Kidney (tissue), 14 donors: Measurements from ENCODE around the gene LINGO1. TPM values are rescaled to one million over a fixed set of nuclear protein-coding genes. Genes with fewer than 3 reads are reported as not detected.

Experiments used
- DNase-seq, 5 donors: peaks; one replicate each; pipeline ENCODE4 v3.0.0-alpha.2; 2013 to 2020
- FAIRE-seq: peaks from 2 replicates; lab custom pipeline; 2012; peaks lifted over from hg19 to GRCh38; lab: Jason Lieb, UNC
- H3K27ac ChIP-seq, 2 donors: one replicate each; pipeline ENCODE4 v1.7.0; 2013; ENCODE audit warnings: low read depth in 2 of 2, low read length in 2 of 2, inconsistent platforms in 1 of 2
- H3K27me3 ChIP-seq: one replicate; pipeline ENCODE4 v1.7.1; 2013; ENCODE audit warnings: low read length, inconsistent platforms; ENCODE audit not compliant: control insufficient read depth, insufficient read depth
- H3K36me3 ChIP-seq, 3 donors: one replicate each; pipeline versions ENCODE4 v1.7.0 to v1.7.1; 2013; ENCODE audit warnings: low read length in 3 of 3, control low read depth in 1 of 3, inconsistent platforms in 1 of 3; ENCODE audit not compliant: insufficient read depth in 3 of 3, control insufficient read depth in 2 of 3
- H3K4me1 ChIP-seq, 3 donors: one replicate each; pipeline versions ENCODE4 v1.7.0 to v1.7.1; 2013; ENCODE audit warnings: low read length in 3 of 3, inconsistent platforms in 1 of 3, low read depth in 1 of 3; ENCODE audit not compliant: control insufficient read depth in 2 of 3, insufficient read depth in 2 of 3
- H3K4me3 ChIP-seq, 3 donors: one replicate each; pipeline versions ENCODE4 v1.7.0 to v1.8.1; 2013; ENCODE audit warnings: low read length in 3 of 3, control low read depth in 1 of 3, inconsistent platforms in 1 of 3
- H3K9ac ChIP-seq, 3 donors: one replicate each; pipeline versions ENCODE4 v1.7.0 to v1.7.1; 2013; ENCODE audit warnings: low read length in 3 of 3, control low read depth in 1 of 3, inconsistent platforms in 1 of 3
- H3K9me3 ChIP-seq, 3 donors: one replicate each; pipeline versions ENCODE4 v1.7.0 to v1.7.1; 2013; ENCODE audit warnings: low read length in 3 of 3, control low read depth in 1 of 3, inconsistent platforms in 1 of 3; ENCODE audit not compliant: control insufficient read depth in 2 of 3, insufficient read depth in 1 of 3
- CTCF ChIP-seq: IDR thresholded peaks from 3 replicates; pipeline ENCODE4 v1.5.1; 2012; ENCODE audit warnings: mild to moderate bottlenecking, moderate library complexity, borderline replicate concordance; ENCODE audit not compliant: insufficient read depth; ENCODE audit errors: extremely low read depth
- intact Hi-C: fragments of 100-400 bp; cut with DNase I; formaldehyde crosslinking; loops from one replicate; pipeline ENCODE4 v1.11.1; 2022
- polyA plus RNA-seq: library from polyadenylated mRNA; stranded (reverse); fragments of 350-450 nt; fragmentation: Illumina TruSeq; extraction: RNeasy Lipid Tissue Mini Kit (QIAGEN cat#74804); gene quantifications from one replicate; pipeline ENCODE4 v1.2.3, GENCODE V29; 2014; ENCODE audit warnings: low read depth, low replicate concordance; ENCODE audit not compliant: insufficient read depth
- total RNA-seq: library from RNA; stranded (reverse); fragmentation: NEBNext Ultra II Directional; extraction: Animal tissue kit (Norgen Biotek cat#: 25700); gene quantifications from one replicate; pipeline ENCODE4 v1.2.1, GENCODE V29; 2021
- donor health status: control.
- donor health status: control.
- donor health status: control.
- donor health status: control.
- donor health status: control.
- donor health status: DM: yes; HTN: yes; CAD: no.
- donor health status: Normal renal cell carcinoma (clear cell type).

LINGO1 gene
- total and polyA plus RNA-seq, 2 donors from 2014 or later = 3.9 to 6.8 TPM

- H3K27ac ChIP-seq = no peak overlapping the region
- intact Hi-C loops = no loop called here
- H3K4me1 ChIP-seq = no peaks in the 10 kb centered on the region
- no peaks in the 10 kb centered on the region for H3K27me3 ChIP-seq
- no peak overlapping the region for H3K9ac ChIP-seq
- TF ChIP-seq CTCF = no peak
- no peaks in the 10 kb centered on the region for H3K36me3 ChIP-seq
- FAIRE-seq (no peak), DNase-seq (peak in 3 of 5 donors; percentile 32 to 41 (median 40))
- H3K4me3 ChIP-seq = no peak overlapping the region
- H3K9me3 ChIP-seq = peaks cover 0 to 6% (median 0%) of the 10 kb centered on the region in 3 donors
Observed at GRCh38 chr15:77671362-77672056, 38.8 kb upstream of the LINGO1 start.

- peaks cover 0 to 6% (median 0%) of the 10 kb centered on the region in 3 donors for H3K9me3 ChIP-seq
- no peak for DNase-seq
- no peaks in the 10 kb centered on the region for H3K4me1 ChIP-seq
- no peak overlapping the region for H3K27ac ChIP-seq
- no peaks in the 10 kb centered on the region for H3K36me3 ChIP-seq
- no peaks in the 10 kb centered on the region for H3K27me3 ChIP-seq
- H3K9ac ChIP-seq = no peak overlapping the region
- intact Hi-C loops = no loop called here
- TF ChIP-seq CTCF = no peak
- FAIRE-seq = no peak
- no peak overlapping the region for H3K4me3 ChIP-seq
Observed at GRCh38 chr15:77670558-77671361, 38.0 kb upstream of the LINGO1 start.

GRCh38 chr15:77669896-77670295 is 37.2 kb upstream of the LINGO1 start:
- Histone ChIP-seq H3K27ac (no peak overlapping the region), H3K4me1 (no peaks in the 10 kb centered on the region), H3K9ac (no peak overlapping the region), H3K4me3 (no peak overlapping the region), H3K27me3 (no peaks in the 10 kb centered on the region), H3K9me3 (peaks cover 0 to 6% (median 0%) of the 10 kb centered on the region in 3 donors), H3K36me3 (no peaks in the 10 kb centered on the region)
- TF ChIP-seq CTCF = no peak
- FAIRE-seq = no peak
- no peak for DNase-seq
- intact Hi-C loops = no loop called here
